Thymus (tissue), 11 donors: ENCODE data around the gene TRAK1. TPM values are rescaled to one million over a fixed set of nuclear protein-coding genes. Genes with fewer than 3 reads are reported as not detected.
A peak's percentile ranks its signal among the peaks of the same experiment; 100 is the strongest.

Experiments used
- DNase-seq, 9 donors: peaks; one replicate each; pipeline ENCODE4 v3.0.0-alpha.2; 2013; ENCODE audit warnings: low spot score in 9 of 9, low read depth in 6 of 9, missing footprints in 1 of 9
- H3K27ac ChIP-seq, 2 donors: one replicate each; pipeline ENCODE4 v1.5.1; 2013; ENCODE audit warnings: control low read depth in 1 of 2, low read depth in 1 of 2, low read length in 1 of 2, mild to moderate bottlenecking in 1 of 2, moderate library complexity in 1 of 2
- H3K27me3 ChIP-seq, 2 donors: one replicate each; pipeline ENCODE4 v1.5.1; 2013; ENCODE audit warnings: low read length in 1 of 2; ENCODE audit not compliant: control insufficient read depth in 2 of 2, insufficient read depth in 1 of 2
- H3K36me3 ChIP-seq, 2 donors: one replicate each; pipeline ENCODE4 v1.5.1; 2013; ENCODE audit warnings: low read length in 1 of 2, mild to moderate bottlenecking in 1 of 2, moderate library complexity in 1 of 2; ENCODE audit not compliant: control insufficient read depth in 2 of 2, insufficient read depth in 2 of 2
- H3K4me1 ChIP-seq, 2 donors: one replicate each; pipeline ENCODE4 v1.5.1; 2013; ENCODE audit warnings: low read length in 2 of 2; ENCODE audit not compliant: control insufficient read depth in 2 of 2, insufficient read depth in 2 of 2
- H3K4me3 ChIP-seq, 2 donors: one replicate each; pipeline ENCODE4 v1.5.1; 2013; ENCODE audit warnings: low read length in 2 of 2, control low read depth in 1 of 2, mild to moderate bottlenecking in 1 of 2
- H3K9me3 ChIP-seq, 2 donors: one replicate each; pipeline ENCODE4 v1.5.1; 2013; ENCODE audit warnings: low read length in 1 of 2, mild to moderate bottlenecking in 1 of 2; ENCODE audit not compliant: control insufficient read depth in 2 of 2, insufficient read depth in 1 of 2
- WGBS: extraction: QIAGEN DNeasy Blood & Tissue Kit; methylation state at CpG from one replicate; pipeline ENCODE4 v1.1.7; 2013; 5-methylcytosine and 5-hydroxymethylcytosine counted together
- polyA plus RNA-seq: library from polyadenylated mRNA; stranded (reverse); fragments of 200-250 nt; gene quantifications from one replicate; pipeline ENCODE4 v1.2.3, GENCODE V29; 2013
- total RNA-seq: library from RNA; stranded (reverse); fragments of 120-200 nt; gene quantifications from one replicate; pipeline ENCODE4 v1.2.4, GENCODE V29; 2013
- donor health status: healthy.

The TRAK1 gene
- total and polyA plus RNA-seq, 2 donors, result 10.9 to 20.1 TPM

GRCh38 chr3:42183991-42184632 lies 93.0 kb downstream of the TRAK1 start:
- peaks cover 0 to under 1% of the 10 kb centered on the region in 2 donors for H3K4me1 ChIP-seq
- no peak for DNase-seq

GRCh38 chr3:42184651-42185443 lies 93.7 kb downstream of the TRAK1 start:
- H3K27ac ChIP-seq, result no peak overlapping the region
- no peaks in the 10 kb centered on the region for H3K27me3 ChIP-seq
- H3K36me3 ChIP-seq, result peaks cover 6 to 10% of the 10 kb centered on the region in 2 donors
- DNase-seq, result no peak
- WGBS, result 97% methylated on average over 23 of the region's 23 CpGs
- H3K4me1 ChIP-seq, result peaks cover 0 to 3% of the 10 kb centered on the region in 2 donors
- no peak overlapping the region for H3K4me3 ChIP-seq
- H3K9me3 ChIP-seq, result no peaks in the 10 kb centered on the region

More at GRCh38 chr3:42183991-42184632, 93.0 kb downstream of the TRAK1 start:
- Histone ChIP-seq H3K27ac (no peak overlapping the region), H3K4me3 (no peak overlapping the region), H3K9me3 (no peaks in the 10 kb centered on the region), H3K27me3 (no peaks in the 10 kb centered on the region), H3K36me3 (peaks cover 6 to 10% of the 10 kb centered on the region in 2 donors)
- 93% methylated on average over 3 of the region's 3 CpGs for WGBS

- H3K9me3 ChIP-seq, result no peaks in the 10 kb centered on the region
- H3K27ac ChIP-seq, result peak overlapping the region in 1 of 2 donors; percentile 57
- no peaks in the 10 kb centered on the region for H3K27me3 ChIP-seq
- peaks cover 6 to 20% of the 10 kb centered on the region in 2 donors for H3K4me1 ChIP-seq
- 97% methylated on average over 9 of the region's 9 CpGs for WGBS
- no peak for DNase-seq
- peaks cover 6 to 16% of the 10 kb centered on the region in 2 donors for H3K36me3 ChIP-seq
- no peak overlapping the region for H3K4me3 ChIP-seq
These were observed 96.8 kb downstream of the TRAK1 start for GRCh38 chr3:42187936-42188335.

- Histone ChIP-seq H3K9me3 (no peaks in the 10 kb centered on the region), H3K27ac (no peak overlapping the region), H3K4me3 (no peak overlapping the region), H3K4me1 (peaks cover 8 to 23% of the 10 kb centered on the region in 2 donors), H3K27me3 (no peaks in the 10 kb centered on the region), H3K36me3 (peaks cover 6 to 16% of the 10 kb centered on the region in 2 donors)
- WGBS, result 100% methylated on average over 1 of the region's 1 CpG
- DNase-seq, result no peak
These were observed 97.2 kb downstream of the TRAK1 start for GRCh38 chr3:42188376-42188775.

- Histone ChIP-seq H3K27me3 (no peaks in the 10 kb centered on the region), H3K36me3 (peaks cover 6 to 16% of the 10 kb centered on the region in 2 donors), H3K4me3 (no peak overlapping the region), H3K4me1 (peaks cover 15 to 30% of the 10 kb centered on the region in 2 donors), H3K9me3 (peaks cover 0 to 4% of the 10 kb centered on the region in 2 donors), H3K27ac (no peak overlapping the region)
- WGBS, result 85% methylated on average over 6 of the region's 6 CpGs
- DNase-seq, result no peak
These were observed 97.9 kb downstream of the TRAK1 start for GRCh38 chr3:42189001-42189460.

GRCh38 chr3:42189736-42190135 lies 98.6 kb downstream of the TRAK1 start:
- peaks cover 0 to 4% of the 10 kb centered on the region in 2 donors for H3K9me3 ChIP-seq
- H3K36me3 ChIP-seq, result peaks cover 9 to 19% of the 10 kb centered on the region in 2 donors
- H3K27me3 ChIP-seq, result no peaks in the 10 kb centered on the region
- no peak overlapping the region for H3K4me3 ChIP-seq
- peaks cover 15 to 37% of the 10 kb centered on the region in 2 donors for H3K4me1 ChIP-seq
- WGBS, result 89% methylated on average over 6 of the region's 6 CpGs
- no peak for DNase-seq
- H3K27ac ChIP-seq, result no peak overlapping the region

- peak in 7 of 9 donors; percentile 51 to 83 (median 66) for DNase-seq
- peaks cover 20 to 46% of the 10 kb centered on the region in 2 donors for H3K4me1 ChIP-seq
- peaks cover 0 to 4% of the 10 kb centered on the region in 2 donors for H3K9me3 ChIP-seq
- H3K27me3 ChIP-seq, result no peaks in the 10 kb centered on the region
- no peak overlapping the region for H3K27ac ChIP-seq
- no peak overlapping the region for H3K4me3 ChIP-seq
- H3K36me3 ChIP-seq, result peaks cover 14 to 25% of the 10 kb centered on the region in 2 donors
- 61% methylated on average over 11 of the region's 11 CpGs for WGBS
These were observed 99.7 kb downstream of the TRAK1 start for GRCh38 chr3:42190701-42191442.

- no peak overlapping the region for H3K4me3 ChIP-seq
- H3K4me1 ChIP-seq, result peaks cover 20 to 46% of the 10 kb centered on the region in 2 donors
- peaks cover 0 to 4% of the 10 kb centered on the region in 2 donors for H3K9me3 ChIP-seq
- no peak overlapping the region for H3K27ac ChIP-seq
- H3K36me3 ChIP-seq, result peaks cover 15 to 25% of the 10 kb centered on the region in 2 donors
- 68% methylated on average over 4 of the region's 4 CpGs for WGBS
- no peak for DNase-seq
- H3K27me3 ChIP-seq, result no peaks in the 10 kb centered on the region
These were observed 100.2 kb downstream of the TRAK1 start for GRCh38 chr3:42191443-42191747.
